HEK293 (cell line): ENCODE data around the gene SUSD4.
"Not testable (repeated sequence)": the region's sequence is repeated elsewhere in the genome, so short reads cannot be mapped to it uniquely, and the experiment has no call there.

ENCODE experiments used
- CTCF ChIA-PET: fragments of 350-600 bp; formaldehyde crosslinking; extraction: SDS; loops from one replicate; lab custom pipeline; 2021; ENCODE audit warnings: antibody characterized with exemption; lab: Yijun Ruan, JAX
- POLR2A ChIA-PET: fragments of 300-600 bp; formaldehyde crosslinking; extraction: SDS; loops from one replicate; lab custom pipeline; 2020; ENCODE audit warnings: antibody characterized with exemption, inconsistent platforms; lab: Yijun Ruan, JAX
- H3K27ac ChIP-seq: fragments of 200-500 bp; sonication (Bioruptor generic); 2 replicates; pipeline ENCODE4 v1.5.1; 2014; ENCODE audit warnings: low read depth, low read length, control low read depth, inconsistent platforms; ENCODE audit errors: extremely low read depth
- H3K36me3 ChIP-seq, 2 experiments: fragments of 200-500 bp in 1 of 2; sonication (Bioruptor generic) in 1 of 2; 1 replicate in 1 of 2; 2 replicates in 1 of 2; pipeline ENCODE4 v1.5.1; 2014 to 2017; ENCODE audit warnings: inconsistent platforms in 2 of 2, low read length in 2 of 2; ENCODE audit not compliant: control insufficient read depth in 2 of 2, insufficient read depth in 1 of 2
- H3K4me1 ChIP-seq: fragments of 200-500 bp; sonication (Bioruptor generic); 2 replicates; pipeline ENCODE4 v1.5.1; 2014; ENCODE audit warnings: mild to moderate bottlenecking, low read length, inconsistent platforms; ENCODE audit not compliant: control insufficient read depth, insufficient read depth
- H3K4me3 ChIP-seq: 2 replicates; pipeline ENCODE4 v1.5.1; 2011; ENCODE audit warnings: low read depth, mild to moderate bottlenecking, control low read depth, low read length, moderate library complexity
- H3K9me3 ChIP-seq: fragments of 200-500 bp; sonication (Bioruptor generic); 2 replicates; pipeline ENCODE4 v1.5.1; 2014; ENCODE audit warnings: low read depth, low read length, inconsistent platforms; ENCODE audit not compliant: control insufficient read depth, insufficient read depth
- ZFP37 ChIP-seq: fragments of 450-650 bp; formaldehyde crosslinking; IDR thresholded peaks from 2 replicates; pipeline ENCODE4 v1.5.1; 2016; ENCODE audit warnings: missing biosample characterization, missing genetic modification characterization
- ZNF138 ChIP-seq: fragments of 450-650 bp; formaldehyde crosslinking; IDR thresholded peaks from 2 replicates; pipeline ENCODE4 v1.5.1; 2016; ENCODE audit warnings: missing biosample characterization, missing genetic modification characterization, borderline replicate concordance
- ZNF394 ChIP-seq: fragments of 450-650 bp; formaldehyde crosslinking; IDR thresholded peaks from 2 replicates; pipeline ENCODE4 v1.5.1; 2016; ENCODE audit warnings: missing biosample characterization, missing genetic modification characterization, mild to moderate bottlenecking, moderate library complexity, borderline replicate concordance
- ZNF677 ChIP-seq: fragments of 450-650 bp; IDR thresholded peaks from 2 replicates; pipeline ENCODE4 v1.5.0; 2018; ENCODE audit warnings: missing biosample characterization, mild to moderate bottlenecking, missing genetic modification characterization, moderate library complexity
- TF ChIP-seq, protein P1 (sequence below): fragments of 450-650 bp; formaldehyde crosslinking; conservative IDR thresholded peaks from 2 replicates; pipeline ENCODE4 v1.5.1; 2016; ENCODE audit warnings: low read depth, missing biosample characterization, missing genetic modification characterization
- TF ChIP-seq, protein P2 (sequence below): fragments of 450-650 bp; formaldehyde crosslinking; IDR thresholded peaks from 2 replicates; pipeline ENCODE4 v1.5.1; 2016; ENCODE audit warnings: missing biosample characterization, missing genetic modification characterization

Gene SUSD4

DNA sequence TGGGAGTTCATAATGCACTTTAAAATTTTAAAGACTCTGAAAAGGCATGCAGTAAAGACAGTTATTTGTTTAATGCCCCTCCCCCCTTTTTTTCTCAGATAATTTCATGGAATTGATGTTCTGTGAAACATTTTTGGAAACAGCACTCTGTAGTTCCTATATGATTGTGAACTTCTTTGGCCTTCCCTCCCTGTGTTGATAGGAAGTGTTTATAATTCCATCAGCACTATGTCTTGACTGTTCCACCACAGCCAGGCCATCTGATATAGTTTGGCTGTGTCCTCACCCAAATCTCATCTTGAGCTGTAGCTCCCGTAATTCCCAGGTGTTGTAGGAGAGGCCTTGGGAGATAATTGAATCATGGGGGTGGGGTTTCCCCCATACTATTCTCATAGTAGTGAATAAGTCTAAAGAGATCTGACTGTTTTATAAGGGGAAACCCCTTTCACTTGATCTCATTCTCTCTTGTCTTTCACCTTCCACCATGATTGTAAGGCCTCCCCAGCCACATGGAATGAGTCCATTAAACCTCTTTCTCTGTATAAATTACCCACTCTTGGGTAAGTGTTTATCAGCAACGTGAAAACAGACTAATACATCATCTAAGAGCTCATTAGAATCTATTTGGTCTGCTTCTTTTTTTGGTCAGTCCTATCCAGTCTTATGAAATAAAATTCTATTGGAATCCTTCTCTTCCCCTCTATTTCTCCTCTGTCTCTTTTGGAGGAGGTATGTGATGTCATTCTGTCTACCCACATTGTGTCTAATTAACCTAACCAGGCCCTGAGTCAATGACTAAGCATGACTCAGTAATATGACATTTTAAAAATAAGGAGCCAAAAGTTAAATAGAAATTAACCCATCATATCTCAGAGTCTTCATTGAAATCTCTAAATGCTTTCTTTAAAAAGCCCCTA lies 38.2 kb upstream of the SUSD4 start (continued):
- TF ChIP-seq, protein P1, sequence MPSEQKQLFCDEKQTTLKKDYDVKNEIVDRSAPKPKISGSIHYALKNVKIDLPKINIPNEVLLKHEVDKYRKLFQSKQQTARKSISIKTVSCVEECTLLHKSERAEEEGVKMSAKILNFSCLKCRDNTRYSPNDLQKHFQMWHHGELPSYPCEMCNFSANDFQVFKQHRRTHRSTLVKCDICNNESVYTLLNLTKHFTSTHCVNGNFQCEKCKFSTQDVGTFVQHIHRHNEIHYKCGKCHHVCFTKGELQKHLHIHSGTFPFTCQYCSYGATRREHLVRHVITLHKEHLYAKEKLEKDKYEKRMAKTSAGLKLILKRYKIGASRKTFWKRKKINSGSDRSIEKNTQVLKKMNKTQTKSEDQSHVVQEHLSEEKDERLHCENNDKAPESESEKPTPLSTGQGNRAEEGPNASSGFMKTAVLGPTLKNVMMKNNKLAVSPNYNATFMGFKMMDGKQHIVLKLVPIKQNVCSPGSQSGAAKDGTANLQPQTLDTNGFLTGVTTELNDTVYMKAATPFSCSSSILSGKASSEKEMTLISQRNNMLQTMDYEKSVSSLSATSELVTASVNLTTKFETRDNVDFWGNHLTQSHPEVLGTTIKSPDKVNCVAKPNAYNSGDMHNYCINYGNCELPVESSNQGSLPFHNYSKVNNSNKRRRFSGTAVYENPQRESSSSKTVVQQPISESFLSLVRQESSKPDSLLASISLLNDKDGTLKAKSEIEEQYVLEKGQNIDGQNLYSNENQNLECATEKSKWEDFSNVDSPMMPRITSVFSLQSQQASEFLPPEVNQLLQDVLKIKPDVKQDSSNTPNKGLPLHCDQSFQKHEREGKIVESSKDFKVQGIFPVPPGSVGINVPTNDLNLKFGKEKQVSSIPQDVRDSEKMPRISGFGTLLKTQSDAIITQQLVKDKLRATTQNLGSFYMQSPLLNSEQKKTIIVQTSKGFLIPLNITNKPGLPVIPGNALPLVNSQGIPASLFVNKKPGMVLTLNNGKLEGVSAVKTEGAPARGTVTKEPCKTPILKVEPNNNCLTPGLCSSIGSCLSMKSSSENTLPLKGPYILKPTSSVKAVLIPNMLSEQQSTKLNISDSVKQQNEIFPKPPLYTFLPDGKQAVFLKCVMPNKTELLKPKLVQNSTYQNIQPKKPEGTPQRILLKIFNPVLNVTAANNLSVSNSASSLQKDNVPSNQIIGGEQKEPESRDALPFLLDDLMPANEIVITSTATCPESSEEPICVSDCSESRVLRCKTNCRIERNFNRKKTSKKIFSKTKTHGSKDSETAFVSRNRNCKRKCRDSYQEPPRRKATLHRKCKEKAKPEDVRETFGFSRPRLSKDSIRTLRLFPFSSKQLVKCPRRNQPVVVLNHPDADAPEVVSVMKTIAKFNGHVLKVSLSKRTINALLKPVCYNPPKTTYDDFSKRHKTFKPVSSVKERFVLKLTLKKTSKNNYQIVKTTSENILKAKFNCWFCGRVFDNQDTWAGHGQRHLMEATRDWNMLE (tag by site-specific recombination) = peak; percentile 44; the same call in 1 of the 2 replicates
- TF ChIP-seq ZNF138 (tag by site-specific recombination) = no peak
- TF ChIP-seq, all 188 proteins: peak for 16

DNA sequence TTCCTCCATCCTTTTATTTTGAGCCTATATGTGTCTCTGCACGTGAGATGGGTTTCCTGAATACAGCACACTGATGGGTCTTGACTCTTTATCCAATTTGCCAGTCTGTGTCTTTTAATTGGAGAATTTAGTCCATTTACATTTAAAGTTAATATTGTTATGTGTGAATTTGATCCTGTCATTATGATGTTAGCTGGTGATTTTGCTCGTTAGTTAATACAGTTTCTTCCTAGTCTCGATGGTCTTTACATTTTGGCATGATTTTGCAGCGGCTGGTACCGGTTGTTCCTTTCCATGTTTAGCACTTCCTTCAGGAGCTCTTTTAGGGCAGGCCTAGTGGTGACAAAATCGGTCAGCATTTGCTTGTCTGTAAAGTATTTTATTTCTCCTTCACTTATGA lies 35.4 kb upstream of the SUSD4 start:
- POLR2A ChIA-PET, H3K9me3 ChIP-seq, CTCF ChIA-PET, H3K4me1 ChIP-seq, H3K36me3 ChIP-seq, H3K27ac ChIP-seq, H3K4me3 ChIP-seq: not testable (repeated sequence)

DNA sequence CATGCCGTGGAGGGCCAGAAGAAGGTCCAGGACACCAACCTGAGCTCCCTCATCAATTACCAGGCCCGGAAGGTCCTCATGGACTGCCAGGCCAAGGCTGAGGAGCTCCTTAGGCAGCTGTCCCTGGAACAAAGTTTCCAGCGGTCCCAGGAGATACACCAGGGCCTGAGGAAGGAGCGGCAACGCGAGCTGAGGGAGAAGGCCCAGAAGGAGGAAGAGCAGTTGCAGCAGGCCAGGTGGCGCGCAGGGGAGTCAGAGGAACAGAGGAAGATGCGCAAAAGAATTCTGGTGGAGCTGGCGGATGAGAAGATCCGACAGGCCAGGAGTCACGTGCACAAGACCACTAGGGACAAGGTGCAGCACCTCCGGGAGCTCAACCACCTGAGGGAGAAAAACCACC lies 30.7 kb upstream of the SUSD4 start:
- H3K36me3 ChIP-seq = no peaks in the 10 kb centered on the region
- POLR2A ChIA-PET = no interaction called here
- H3K9me3 ChIP-seq = no peaks in the 10 kb centered on the region; the same call in 1 of the 2 replicates
- H3K4me1 ChIP-seq = no peaks in the 10 kb centered on the region
- no peak overlapping the region for H3K27ac ChIP-seq
- CTCF ChIA-PET = no interaction called here
- TF ChIP-seq ZFP37 (no peak), ZNF394 (tag by site-specific recombination) (no peak), ZNF677 (tag by site-specific recombination) (no peak)
- H3K4me3 ChIP-seq = no peak overlapping the region

DNA sequence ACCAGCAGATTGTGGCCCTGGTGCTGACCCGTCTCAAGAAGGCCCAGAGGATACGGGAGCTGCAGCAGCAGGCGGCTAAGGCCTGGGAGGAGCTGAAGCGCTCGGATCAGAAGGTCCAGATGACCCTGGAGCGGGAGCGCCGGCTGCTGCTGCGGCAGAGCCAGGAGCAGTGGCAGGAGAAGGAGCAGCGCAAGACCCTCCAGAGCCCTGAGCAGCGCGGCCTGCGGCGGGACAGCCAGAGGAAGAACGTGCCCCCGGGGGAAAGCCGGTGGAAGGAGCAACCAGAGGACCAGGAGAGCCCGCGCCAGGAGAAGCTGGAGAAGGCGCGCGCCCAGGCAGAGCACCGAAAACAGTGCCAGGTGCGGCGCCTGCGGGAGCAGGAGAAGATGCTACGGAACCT lies 30.3 kb upstream of the SUSD4 start:
- ChIA-PET CTCF (no interaction called here), POLR2A (no interaction called here)

More for the DNA sequence above, 30.3 kb upstream of the SUSD4 start:
- Histone ChIP-seq H3K9me3 (no peaks in the 10 kb centered on the region; the same call in 1 of the 2 replicates), H3K27ac (no peak overlapping the region), H3K4me1 (no peaks in the 10 kb centered on the region), H3K4me3 (no peak overlapping the region), H3K36me3 (no peaks in the 10 kb centered on the region)
- TF ChIP-seq, protein P2, sequence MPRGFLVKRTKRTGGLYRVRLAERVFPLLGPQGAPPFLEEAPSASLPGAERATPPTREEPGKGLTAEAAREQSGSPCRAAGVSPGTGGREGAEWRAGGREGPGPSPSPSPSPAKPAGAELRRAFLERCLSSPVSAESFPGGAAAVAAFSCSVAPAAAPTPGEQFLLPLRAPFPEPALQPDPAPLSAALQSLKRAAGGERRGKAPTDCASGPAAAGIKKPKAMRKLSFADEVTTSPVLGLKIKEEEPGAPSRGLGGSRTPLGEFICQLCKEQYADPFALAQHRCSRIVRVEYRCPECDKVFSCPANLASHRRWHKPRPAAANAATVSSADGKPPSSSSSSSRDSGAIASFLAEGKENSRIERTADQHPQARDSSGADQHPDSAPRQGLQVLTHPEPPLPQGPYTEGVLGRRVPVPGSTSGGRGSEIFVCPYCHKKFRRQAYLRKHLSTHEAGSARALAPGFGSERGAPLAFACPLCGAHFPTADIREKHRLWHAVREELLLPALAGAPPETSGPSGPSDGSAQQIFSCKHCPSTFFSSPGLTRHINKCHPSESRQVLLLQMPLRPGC (tag by site-specific recombination) = no peak
